Activated CD8-positive, alpha-beta T cell treated with anti-CD3 and anti-CD28 coated beads for 36 hours (primary cell): ENCODE measurements around the gene MYO1B. TPM values are rescaled to one million over a fixed set of nuclear protein-coding genes. Genes with fewer than 3 reads are reported as not detected.

Source experiments
- ATAC-seq: fragments of 200-7000 bp; cut with Tn5 transposase; one replicate; pipeline ENCODE4 v1.10.0; 2021; ENCODE audit warnings: mild to moderate bottlenecking, moderate library complexity
- CTCF ChIA-PET: fragments of 350-600 bp; sonication (Branson Sonifier 250); formaldehyde crosslinking; loops from one replicate; lab custom pipeline; 2021; ENCODE audit warnings: antibody characterized with exemption; lab: Charles Lee
- POLR2A ChIA-PET: fragments of 350-600 bp; sonication (Branson Sonifier 250); formaldehyde crosslinking; loops from one replicate; lab custom pipeline; 2021; ENCODE audit warnings: antibody characterized with exemption; lab: Charles Lee
- DNase-seq: peaks from one replicate; pipeline ENCODE4 v3.0.0-alpha.2; 2020
- H3K27ac Mint-ChIP-seq: one replicate; pipeline ENCODE4 v1.8.0; 2021; ENCODE audit warnings: mild to moderate bottlenecking, mixed read lengths
- H3K27me3 Mint-ChIP-seq: one replicate; pipeline ENCODE4 v1.8.0; 2021; ENCODE audit warnings: mixed read lengths
- H3K36me3 Mint-ChIP-seq: one replicate; pipeline ENCODE4 v1.8.0; 2021; ENCODE audit warnings: low read depth, mixed read lengths
- H3K4me1 Mint-ChIP-seq: one replicate; pipeline ENCODE4 v1.8.0; 2021; ENCODE audit warnings: low read depth, mixed read lengths
- H3K4me3 Mint-ChIP-seq: one replicate; pipeline ENCODE4 v1.8.0; 2021; ENCODE audit warnings: mild to moderate bottlenecking, moderate library complexity, mixed read lengths
- H3K9me3 Mint-ChIP-seq: one replicate; pipeline ENCODE4 v1.8.0; 2021; ENCODE audit warnings: mixed read lengths
- CTCF ChIP-seq: fragments of 200-600 bp; IDR thresholded peaks from one replicate; pipeline ENCODE4 v1.8.0; 2022; ENCODE audit warnings: antibody characterized with exemption, mild to moderate bottlenecking
- intact Hi-C: fragments of 100-400 bp; cut with micrococcal nuclease; formaldehyde crosslinking; loops from one replicate; pipeline ENCODE4 v1.10.0; 2022
- total RNA-seq, 2 experiments: library from RNA; stranded (reverse); gene quantifications; one replicate each; pipeline ENCODE4 v1.2.3, GENCODE V29; 2021

Gene MYO1B
- total RNA-seq, 2 experiments from 2014 or later = 43.2 to 44.8 TPM

GRCh38 chr2:191427031-191427430 is 181.8 kb downstream of the MYO1B start:
- no peaks in the 10 kb centered on the region for H3K4me1 Mint-ChIP-seq
- ChIA-PET POLR2A (interaction anchor here (1.3 kb wide), 1 partner anchor 8 kb away, joined by 6 read pairs; no protein-coding TSS in a partner anchor), CTCF (interaction anchor here (1.4 kb wide), 1 partner anchor 209 kb away, joined by 3 read pairs; no protein-coding TSS in a partner anchor)
- no peak for ATAC-seq
- H3K27me3 Mint-ChIP-seq = no peaks in the 10 kb centered on the region
- H3K4me3 Mint-ChIP-seq = no peak overlapping the region
- H3K9me3 Mint-ChIP-seq = no peaks in the 10 kb centered on the region
- no peak overlapping the region for H3K27ac Mint-ChIP-seq
- H3K36me3 Mint-ChIP-seq = no peaks in the 10 kb centered on the region
- intact Hi-C loops = no loop called here
- TF ChIP-seq CTCF = no peak
- DNase-seq = no peak

GRCh38 chr2:191428141-191428540 is 182.9 kb downstream of the MYO1B start:
- TF ChIP-seq CTCF = no peak
- Mint-ChIP-seq H3K9me3 (no peaks in the 10 kb centered on the region), H3K4me3 (no peak overlapping the region), H3K27ac (no peak overlapping the region), H3K4me1 (no peaks in the 10 kb centered on the region), H3K36me3 (no peaks in the 10 kb centered on the region), H3K27me3 (no peaks in the 10 kb centered on the region)
- ChIA-PET POLR2A (interaction anchor here (0.6 to 1.3 kb wide), 2 partner anchors 9 to 278 kb away, joined by 3 to 6 read pairs; no protein-coding TSS in a partner anchor), CTCF (interaction anchor here (0.9 to 1.6 kb wide), 2 partner anchors 11 to 210 kb away, joined by 4 read pairs; no protein-coding TSS in a partner anchor)
- intact Hi-C loops = no loop called here
- DNase-seq (no peak), ATAC-seq (no peak)

DNA sequence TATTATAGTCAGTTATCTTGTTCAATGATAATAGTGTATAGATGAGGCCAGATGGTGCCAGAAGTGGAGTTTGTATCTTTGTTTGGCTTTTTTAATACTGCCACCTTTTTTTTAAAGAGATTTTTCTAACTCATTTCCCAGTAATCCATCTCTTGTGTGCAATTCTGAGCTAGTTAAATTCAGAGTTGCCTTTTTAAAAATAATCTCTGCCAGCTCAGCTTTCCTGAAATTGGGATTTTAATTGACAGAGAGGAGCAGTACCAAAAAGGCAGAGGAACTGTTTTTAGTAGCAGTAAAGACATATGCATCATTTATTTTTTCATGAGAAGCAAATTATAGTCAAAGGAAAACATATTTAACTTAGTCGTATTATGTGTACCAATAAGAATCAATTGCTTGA is 185.3 kb downstream of the MYO1B start:
- TF ChIP-seq CTCF = no peak
- Mint-ChIP-seq H3K9me3 (no peaks in the 10 kb centered on the region), H3K27ac (no peak overlapping the region), H3K4me3 (no peak overlapping the region), H3K36me3 (no peaks in the 10 kb centered on the region), H3K27me3 (no peaks in the 10 kb centered on the region), H3K4me1 (no peaks in the 10 kb centered on the region)
- ChIA-PET POLR2A (no interaction called here), CTCF (no interaction called here)
- DNase-seq (no peak), ATAC-seq (no peak)
- intact Hi-C loops = no loop called here

GRCh38 chr2:191432121-191432520 is 186.9 kb downstream of the MYO1B start:
- H3K4me1 Mint-ChIP-seq = no peaks in the 10 kb centered on the region
- no peaks in the 10 kb centered on the region for H3K27me3 Mint-ChIP-seq
- ChIA-PET CTCF (no interaction called here), POLR2A (no interaction called here)
- no peaks in the 10 kb centered on the region for H3K36me3 Mint-ChIP-seq
- H3K4me3 Mint-ChIP-seq = no peak overlapping the region
- ATAC-seq (no peak), DNase-seq (no peak)
- intact Hi-C loops = no loop called here
- no peak overlapping the region for H3K27ac Mint-ChIP-seq
- TF ChIP-seq CTCF = no peak
- no peaks in the 10 kb centered on the region for H3K9me3 Mint-ChIP-seq

DNA sequence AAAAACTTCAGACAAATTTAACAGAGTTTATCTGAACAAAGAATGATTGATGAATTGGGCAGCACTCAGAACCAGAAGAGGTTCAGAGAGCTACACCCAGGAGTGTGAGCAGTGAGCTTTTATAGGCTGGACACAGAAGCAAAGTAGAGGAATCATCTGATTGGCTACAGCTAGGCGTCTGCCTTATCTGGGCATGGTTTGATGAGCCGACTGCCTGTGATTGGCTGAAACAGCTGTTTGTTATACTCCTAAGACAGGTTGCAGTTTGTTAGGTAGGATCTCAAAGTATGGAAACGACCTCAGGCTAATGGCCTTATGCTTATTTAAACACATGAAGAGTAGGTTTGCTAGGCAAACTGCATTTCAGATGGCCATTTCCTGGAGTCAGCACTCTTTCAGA is 188.9 kb downstream of the MYO1B start:
- POLR2A ChIA-PET = no interaction called here
- TF ChIP-seq CTCF = no peak
- intact Hi-C loops = no loop called here
- no peak for DNase-seq
- no peaks in the 10 kb centered on the region for H3K27me3 Mint-ChIP-seq
- no peak for ATAC-seq
- CTCF ChIA-PET = no interaction called here
- H3K36me3 Mint-ChIP-seq = no peaks in the 10 kb centered on the region
- no peaks in the 10 kb centered on the region for H3K4me1 Mint-ChIP-seq
- no peak overlapping the region for H3K4me3 Mint-ChIP-seq
- no peak overlapping the region for H3K27ac Mint-ChIP-seq
- no peaks in the 10 kb centered on the region for H3K9me3 Mint-ChIP-seq
